A673 (cell line): Measurements from ENCODE around the gene SLC41A3. TPM values are rescaled to one million over a fixed set of nuclear protein-coding genes. Genes with fewer than 3 reads are reported as not detected.
A peak's percentile ranks its signal among the peaks of the same experiment; 100 is the strongest.
"Not testable (repeated sequence)": the region's sequence is repeated elsewhere in the genome, so short reads cannot be mapped to it uniquely, and the experiment has no call there.

Experiments used
- BruUV-seq: library from RNA; stranded (reverse); fragments of 400-500 nt; replicated peaks from 2 replicates; lab custom pipeline; 2021; lab: Mats Ljungman, UMichigan
- CTCF ChIA-PET: fragments of 300-600 bp; sonication (Branson Sonifier 250); formaldehyde crosslinking; loops from one replicate; lab custom pipeline; 2022; ENCODE audit warnings: antibody characterized with exemption; lab: Charles Lee
- POLR2A ChIA-PET: fragments of 300-600 bp; sonication (Branson Sonifier 250); formaldehyde crosslinking; loops from one replicate; lab custom pipeline; 2022; ENCODE audit warnings: antibody characterized with exemption; ENCODE audit not compliant: low non-redundant PET; lab: Charles Lee
- DNase-seq: peaks from one replicate; pipeline ENCODE4 v3.0.0-alpha.2; 2015; ENCODE audit warnings: low spot score
- H3K27ac ChIP-seq: fragments of 200-600 bp; sonication (generic); 2 replicates; pipeline ENCODE4 v1.5.1; 2016; ENCODE audit warnings: mixed run types, low read depth, mild to moderate bottlenecking, mixed read lengths, antibody characterized with exemption, low read length; ENCODE audit not compliant: poor library complexity, severe bottlenecking
- H3K27me3 ChIP-seq: fragments of 200-600 bp; sonication (generic); replicated peaks from 2 replicates; pipeline ENCODE4 v1.6.1; 2017; ENCODE audit warnings: mixed run types, low read depth, mild to moderate bottlenecking, mixed read lengths, antibody characterized with exemption, low read length; ENCODE audit not compliant: insufficient read depth, poor library complexity
- H3K36me3 ChIP-seq: fragments of 200-600 bp; sonication (generic); 2 replicates; pipeline ENCODE4 v1.6.1; 2016; ENCODE audit warnings: mixed run types, mild to moderate bottlenecking, mixed read lengths, antibody characterized with exemption, low read length; ENCODE audit not compliant: insufficient read depth, poor library complexity, severe bottlenecking
- H3K4me1 ChIP-seq: fragments of 200-600 bp; sonication (generic); 2 replicates; pipeline ENCODE4 v1.6.1; 2017; ENCODE audit warnings: mixed run types, mild to moderate bottlenecking, mixed read lengths, antibody characterized with exemption, low read length; ENCODE audit not compliant: insufficient read depth, poor library complexity, severe bottlenecking
- H3K4me3 ChIP-seq: fragments of 200-600 bp; sonication (generic); 2 replicates; pipeline ENCODE4 v1.5.1; 2016; ENCODE audit warnings: low read depth, mixed run types, mild to moderate bottlenecking, mixed read lengths, low read length; ENCODE audit not compliant: poor library complexity, severe bottlenecking
- H3K9me3 ChIP-seq: fragments of 200-600 bp; sonication (generic); 2 replicates; pipeline ENCODE4 v1.6.1; 2016; ENCODE audit warnings: mixed run types, low read depth, mild to moderate bottlenecking, mixed read lengths, antibody characterized with exemption, low read length; ENCODE audit not compliant: poor library complexity, severe bottlenecking
- CTCF ChIP-seq: fragments of 300-800, 200-600 bp; sonication (generic); conservative IDR thresholded peaks from 2 replicates; pipeline ENCODE4 v1.5.1; 2017; ENCODE audit warnings: low read depth, mild to moderate bottlenecking, antibody characterized with exemption, low read length, moderate library complexity, mixed read lengths
- EZH2 ChIP-seq: fragments of 200-600 bp; sonication (generic); IDR thresholded peaks from 2 replicates; pipeline ENCODE4 v1.6.1; 2017; ENCODE audit warnings: borderline replicate concordance, low read depth, mild to moderate bottlenecking, mixed read lengths, antibody characterized with exemption, low read length; ENCODE audit not compliant: poor library complexity, severe bottlenecking
- intact Hi-C: fragments of 100-400 bp; cut with micrococcal nuclease; formaldehyde crosslinking; loops from one replicate; pipeline ENCODE4 v1.10.0; 2022; ENCODE audit not compliant: unreplicated experiment
- total RNA-seq: library from RNA; stranded (reverse); gene quantifications from 2 replicates; pipeline ENCODE4 v1.2.3, GENCODE V29; 2021

The SLC41A3 gene
- total RNA-seq, 1 experiment from 2014 or later, result 56.5 TPM

- no TSS peak for BruUV-seq
- CTCF ChIA-PET, result no interaction called here
- intact Hi-C loops, result no loop called here
- peak overlapping the region; percentile 31 for H3K4me3 ChIP-seq
- DNase-seq, result peak; percentile 33
- peaks cover 25% of the 10 kb centered on the region for H3K27me3 ChIP-seq
- H3K4me1 ChIP-seq, result no peaks in the 10 kb centered on the region
- no peak overlapping the region for H3K27ac ChIP-seq
- POLR2A ChIA-PET, result interaction anchor here (0.6 kb wide), 1 partner anchor 711 kb away, joined by 3 read pairs; no protein-coding TSS in a partner anchor
- H3K9me3 ChIP-seq, result no peaks in the 10 kb centered on the region
- no peak for TF ChIP-seq EZH2
- no peak for TF ChIP-seq CTCF
- H3K36me3 ChIP-seq, result no peaks in the 10 kb centered on the region
Observed at GRCh38 chr3:125957674-125958510, 126.0 kb downstream of the SLC41A3 start.

- DNase-seq, result not testable (repeated sequence)
Observed at GRCh38 chr3:125957020-125957419, 126.9 kb downstream of the SLC41A3 start.

More at GRCh38 chr3:125957020-125957419, 126.9 kb downstream of the SLC41A3 start:
- CTCF ChIA-PET, BruUV-seq, H3K4me3 ChIP-seq, intact Hi-C loops, H3K4me1 ChIP-seq, H3K27ac ChIP-seq, H3K36me3 ChIP-seq, H3K9me3 ChIP-seq, POLR2A ChIA-PET: not testable (repeated sequence)
- peaks cover 25% of the 10 kb centered on the region for H3K27me3 ChIP-seq

Other genes with a start within 250 kb of the SLC41A3 start
- not detected in 2 replicates for gene ROPN1B, start 114.9 kb downstream of the SLC41A3 start, total RNA-seq
- gene ALDH1L1, start 96.5 kb upstream of the SLC41A3 start, total RNA-seq, result 16.9 and 17.1 TPM in 2 replicates